Peyer's patch (tissue), 4 donors: ENCODE data around the gene RABGAP1. TPM values are rescaled to one million over a fixed set of nuclear protein-coding genes. Genes with fewer than 3 reads are reported as not detected.

ENCODE experiments used
- DNase-seq, 3 donors: peaks; one replicate each; pipeline ENCODE4 v3.0.0-alpha.2; 2017 to 2019
- H3K27ac ChIP-seq, 4 donors: fragments of 200-600 bp; sonication (generic); one replicate each; pipeline ENCODE4 v1.5.1; 2016 to 2019
- H3K27me3 ChIP-seq, 2 donors: fragments of 200-600 bp; sonication (generic); one replicate each; pipeline ENCODE4 v1.5.1; 2019
- H3K36me3 ChIP-seq, 3 donors: fragments of 200-600 bp; sonication (generic); one replicate each; pipeline ENCODE4 v1.5.1; 2016 to 2019
- H3K4me1 ChIP-seq, 4 donors: fragments of 200-600 bp; sonication (generic); one replicate each; pipeline ENCODE4 v1.5.1; 2016 to 2019
- H3K4me3 ChIP-seq, 4 donors: fragments of 200-600 bp; sonication (generic); 1 replicate in 3 of 4; 2 replicates in 1 of 4; pipeline ENCODE4 v1.5.1; 2016 to 2019; ENCODE audit warnings: mild to moderate bottlenecking in 1 of 4
- H3K9me3 ChIP-seq, 4 donors: fragments of 200-600 bp; sonication (generic); one replicate each; pipeline ENCODE4 v1.5.1; 2016 to 2019; ENCODE audit warnings: mild to moderate bottlenecking in 1 of 4
- POLR2A ChIP-seq, 2 donors: fragments of 450-650 bp; IDR thresholded peaks; one replicate each; pipeline ENCODE4 v1.5.1; 2017; ENCODE audit warnings: antibody characterized with exemption in 2 of 2, mild to moderate bottlenecking in 2 of 2, moderate library complexity in 2 of 2
- total RNA-seq, 4 donors: library from RNA; depleted of rRNA; stranded (reverse); fragments of >200 nt; gene quantifications; one replicate each; pipeline ENCODE4 v1.1.0, GENCODE V29; 2016
- TF ChIP-seq, protein P1 (sequence below), 6 experiments: fragments of 450-650 bp in 4 of 6; fragments of 200-600 bp in 2 of 6; sonication (generic) in 1 of 6; IDR thresholded peaks; one replicate each; pipeline ENCODE4 v1.5.1; 2017 to 2019; ENCODE audit warnings: antibody characterized with exemption in 6 of 6, mild to moderate bottlenecking in 3 of 6, moderate library complexity in 1 of 6

The RABGAP1 gene
- total RNA-seq, 4 donors from 2014 or later: 45.0 to 92.4 (median 49.7) TPM

DNA sequence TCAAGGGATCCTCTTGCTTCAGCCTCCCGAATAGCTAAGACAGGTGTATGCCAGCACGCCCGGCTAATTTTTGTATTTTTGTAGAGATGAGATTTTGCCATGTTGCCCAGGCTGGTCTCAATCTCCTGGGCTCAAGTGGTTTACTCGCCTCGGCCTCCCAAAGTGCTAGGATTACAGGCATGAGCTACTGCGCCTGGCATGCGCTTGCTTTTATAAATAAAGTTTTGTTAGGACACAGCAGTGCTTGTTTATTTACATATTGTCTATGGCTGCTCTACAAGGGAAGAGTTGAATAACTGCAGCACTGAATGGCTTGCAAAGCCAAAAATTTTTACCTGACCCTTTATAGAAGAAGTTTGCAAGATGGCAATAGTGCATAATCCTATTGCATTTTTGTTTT, 120.4 kb downstream of the RABGAP1 start:
- Histone ChIP-seq H3K4me1 (no peaks in the 10 kb centered on the region), H3K4me3 (no peak overlapping the region), H3K27ac (no peak overlapping the region), H3K9me3 (no peaks in the 10 kb centered on the region), H3K36me3 (peaks cover 0 to 12% (median 0%) of the 10 kb centered on the region in 3 donors), H3K27me3 (no peaks in the 10 kb centered on the region)
- no peak for DNase-seq
- TF ChIP-seq POLR2A (IDR thresholded peaks at IDR 0.05): no peak
- TF ChIP-seq, protein P1, sequence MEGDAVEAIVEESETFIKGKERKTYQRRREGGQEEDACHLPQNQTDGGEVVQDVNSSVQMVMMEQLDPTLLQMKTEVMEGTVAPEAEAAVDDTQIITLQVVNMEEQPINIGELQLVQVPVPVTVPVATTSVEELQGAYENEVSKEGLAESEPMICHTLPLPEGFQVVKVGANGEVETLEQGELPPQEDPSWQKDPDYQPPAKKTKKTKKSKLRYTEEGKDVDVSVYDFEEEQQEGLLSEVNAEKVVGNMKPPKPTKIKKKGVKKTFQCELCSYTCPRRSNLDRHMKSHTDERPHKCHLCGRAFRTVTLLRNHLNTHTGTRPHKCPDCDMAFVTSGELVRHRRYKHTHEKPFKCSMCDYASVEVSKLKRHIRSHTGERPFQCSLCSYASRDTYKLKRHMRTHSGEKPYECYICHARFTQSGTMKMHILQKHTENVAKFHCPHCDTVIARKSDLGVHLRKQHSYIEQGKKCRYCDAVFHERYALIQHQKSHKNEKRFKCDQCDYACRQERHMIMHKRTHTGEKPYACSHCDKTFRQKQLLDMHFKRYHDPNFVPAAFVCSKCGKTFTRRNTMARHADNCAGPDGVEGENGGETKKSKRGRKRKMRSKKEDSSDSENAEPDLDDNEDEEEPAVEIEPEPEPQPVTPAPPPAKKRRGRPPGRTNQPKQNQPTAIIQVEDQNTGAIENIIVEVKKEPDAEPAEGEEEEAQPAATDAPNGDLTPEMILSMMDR (IDR thresholded peaks at IDR 0.05): no peak

DNA sequence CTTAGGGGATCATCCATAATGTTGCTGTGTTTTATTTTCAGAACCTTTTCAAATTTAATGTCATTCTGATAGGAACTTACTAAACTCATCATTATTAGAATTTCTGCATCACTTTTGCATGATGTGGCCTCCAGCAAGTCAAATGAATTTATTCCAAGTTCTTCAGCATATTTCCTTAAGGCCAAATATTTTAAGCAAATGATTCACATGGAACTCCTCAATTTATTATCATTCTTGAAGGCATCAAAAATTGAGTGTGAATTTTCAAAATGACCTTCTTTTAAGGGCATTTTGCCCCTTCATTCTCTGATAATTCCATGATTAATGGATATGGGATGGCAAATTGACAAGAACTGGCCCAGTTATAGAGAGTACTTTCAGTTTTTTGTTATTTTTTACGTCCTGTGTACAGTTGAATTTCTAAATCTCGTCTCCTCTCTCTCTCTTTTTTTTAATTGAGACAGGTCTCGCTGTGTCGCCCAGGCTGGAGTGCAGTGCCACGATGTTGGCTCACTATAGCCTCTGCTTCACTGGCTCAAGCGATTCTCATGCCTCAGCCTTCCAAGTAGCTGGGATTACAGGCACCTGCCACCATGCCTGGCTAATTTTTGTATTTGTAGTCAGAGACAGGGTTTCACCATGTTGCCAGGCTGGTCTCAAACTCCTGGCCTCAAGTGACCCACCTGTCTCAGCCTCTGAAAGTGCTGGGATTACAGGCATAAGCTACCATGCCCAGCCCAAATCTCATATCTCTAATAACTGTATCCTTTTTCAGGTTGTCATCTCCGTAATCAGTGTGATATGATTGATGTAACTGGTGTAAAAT, 121.7 kb downstream of the RABGAP1 start:
- H3K36me3 ChIP-seq: peaks cover 0 to 24% (median 0%) of the 10 kb centered on the region in 3 donors
- no peak overlapping the region for H3K27ac ChIP-seq
- DNase-seq: no peak
- H3K4me1 ChIP-seq: no peaks in the 10 kb centered on the region
- H3K4me3 ChIP-seq: no peak overlapping the region
- no peaks in the 10 kb centered on the region for H3K27me3 ChIP-seq
- no peaks in the 10 kb centered on the region for H3K9me3 ChIP-seq
- TF ChIP-seq, protein P1 (IDR thresholded peaks at IDR 0.05): no peak
- TF ChIP-seq POLR2A (IDR thresholded peaks at IDR 0.05): no peak

DNA sequence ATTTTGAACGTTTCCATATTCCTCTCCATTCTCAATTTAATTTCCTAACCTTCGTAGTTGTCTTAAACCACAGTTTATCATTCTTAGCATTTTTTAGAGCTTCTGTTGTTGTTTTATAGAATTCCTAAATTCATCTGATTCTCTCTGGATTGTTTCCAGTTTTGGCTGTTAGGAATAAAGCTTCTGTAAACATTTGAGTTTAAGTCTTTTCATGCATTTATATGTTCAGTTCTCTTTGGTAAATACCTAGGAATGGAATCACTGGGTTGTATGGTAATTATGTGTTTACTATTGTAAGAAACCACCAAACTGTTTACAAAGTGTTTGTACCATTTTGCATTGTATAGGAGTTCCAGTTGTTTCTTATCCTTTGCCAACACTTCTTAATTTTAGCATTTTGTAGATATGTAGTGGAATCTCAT, 122.4 kb downstream of the RABGAP1 start:
- no peak overlapping the region for H3K4me3 ChIP-seq
- H3K36me3 ChIP-seq: peaks cover 0 to 29% (median 0%) of the 10 kb centered on the region in 3 donors
- no peaks in the 10 kb centered on the region for H3K4me1 ChIP-seq
- no peaks in the 10 kb centered on the region for H3K27me3 ChIP-seq
- H3K9me3 ChIP-seq: no peaks in the 10 kb centered on the region
- H3K27ac ChIP-seq: no peak overlapping the region
- no peak for TF ChIP-seq POLR2A (IDR thresholded peaks at IDR 0.05)
- TF ChIP-seq, protein P1 (IDR thresholded peaks at IDR 0.05): no peak
- no peak for DNase-seq

DNA sequence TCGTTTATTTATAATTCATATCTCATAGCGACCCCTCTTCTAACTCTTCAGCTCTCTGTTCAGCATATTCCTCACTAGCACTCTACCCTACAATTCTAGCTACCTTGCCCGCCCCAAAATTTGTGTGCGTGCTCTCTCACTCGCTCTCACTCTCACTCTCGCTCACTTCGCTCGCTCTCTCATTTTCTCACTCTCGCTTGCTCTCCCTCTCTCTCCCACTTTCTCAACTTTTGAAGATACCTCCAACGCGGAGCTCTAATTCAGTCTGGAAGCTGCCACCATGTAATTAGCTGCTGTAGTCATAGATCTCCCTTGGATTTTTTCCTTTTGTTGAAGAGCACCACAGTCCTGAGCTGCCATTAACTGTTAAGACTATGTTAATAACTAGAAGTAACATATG, 123.1 kb downstream of the RABGAP1 start:
- H3K27ac ChIP-seq: no peak overlapping the region
- no peaks in the 10 kb centered on the region for H3K4me1 ChIP-seq
- no peak for DNase-seq
- H3K27me3 ChIP-seq: no peaks in the 10 kb centered on the region
- peaks cover 0 to 29% (median 0%) of the 10 kb centered on the region in 3 donors for H3K36me3 ChIP-seq
- no peak overlapping the region for H3K4me3 ChIP-seq
- TF ChIP-seq POLR2A (IDR thresholded peaks at IDR 0.05): no peak
- TF ChIP-seq, protein P1 (IDR thresholded peaks at IDR 0.05): no peak
- no peaks in the 10 kb centered on the region for H3K9me3 ChIP-seq

DNA sequence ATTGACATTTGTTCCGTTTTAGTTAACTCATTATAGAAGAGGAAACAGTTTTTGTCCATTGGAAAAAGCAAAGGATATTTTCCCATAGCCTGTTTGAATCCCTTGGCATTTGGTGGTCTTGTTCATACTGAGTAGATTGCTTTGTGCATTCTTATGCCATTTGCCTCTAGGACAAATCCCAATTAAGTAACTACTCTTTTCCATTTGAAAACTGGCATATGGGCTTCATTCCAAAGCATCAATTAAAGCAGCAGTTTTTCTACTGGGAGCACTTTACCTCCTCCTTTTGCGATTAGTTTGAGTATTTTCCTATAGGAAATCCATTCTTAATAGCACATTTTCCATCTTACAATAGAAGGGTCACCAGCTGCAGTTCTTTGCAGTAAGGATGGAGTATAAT, 123.9 kb downstream of the RABGAP1 start:
- Histone ChIP-seq H3K9me3 (no peaks in the 10 kb centered on the region), H3K36me3 (peaks cover 0 to 29% (median 0%) of the 10 kb centered on the region in 3 donors), H3K27me3 (no peaks in the 10 kb centered on the region), H3K27ac (no peak overlapping the region), H3K4me3 (no peak overlapping the region), H3K4me1 (no peaks in the 10 kb centered on the region)
- no peak for TF ChIP-seq POLR2A (IDR thresholded peaks at IDR 0.05)
- TF ChIP-seq, protein P1 (IDR thresholded peaks at IDR 0.05): no peak
- DNase-seq: no peak
